Measurements from ENCODE around the gene PIPOX.

DNA sequence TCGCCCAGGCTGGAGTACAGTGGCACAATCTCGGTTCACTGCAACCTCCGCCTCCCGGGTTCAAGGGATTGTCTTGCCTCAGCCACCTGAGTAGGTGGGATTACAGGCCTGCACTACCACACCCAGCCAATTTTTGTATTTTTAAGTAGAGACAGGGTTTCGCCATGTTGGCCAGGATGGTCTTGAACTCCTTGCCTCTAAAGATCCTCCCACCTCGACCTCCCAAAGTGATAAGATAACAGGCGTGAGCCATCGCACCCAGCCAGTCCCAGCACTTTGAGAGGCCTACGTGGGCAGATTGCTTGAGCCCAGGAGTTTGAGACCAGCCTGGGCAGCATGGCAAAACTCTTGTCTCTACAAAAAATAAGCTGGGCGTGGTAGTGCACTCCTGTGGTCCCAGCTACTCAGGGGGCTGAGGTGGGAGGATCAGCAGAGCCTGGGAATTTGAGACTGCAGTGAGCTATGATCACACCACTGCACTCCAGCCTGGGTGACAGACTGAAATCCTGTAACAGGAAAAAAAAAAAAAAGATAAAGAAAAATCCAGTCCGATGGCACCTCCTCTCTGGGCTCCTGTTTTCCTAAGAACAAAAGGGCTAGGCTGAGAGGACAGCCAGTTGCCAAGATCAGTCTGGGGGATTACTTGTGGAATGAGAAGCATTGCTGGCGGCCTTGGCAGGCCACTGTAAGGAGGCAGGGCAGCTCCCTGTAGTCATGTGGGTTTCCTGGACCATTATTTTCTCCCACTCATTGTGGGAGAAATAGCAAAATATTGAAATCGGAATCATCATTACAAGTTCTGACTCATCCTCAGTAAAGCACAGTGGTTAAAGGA is 3.0 kb upstream of the PIPOX start:
- TF ChIP-seq, protein P1, sequence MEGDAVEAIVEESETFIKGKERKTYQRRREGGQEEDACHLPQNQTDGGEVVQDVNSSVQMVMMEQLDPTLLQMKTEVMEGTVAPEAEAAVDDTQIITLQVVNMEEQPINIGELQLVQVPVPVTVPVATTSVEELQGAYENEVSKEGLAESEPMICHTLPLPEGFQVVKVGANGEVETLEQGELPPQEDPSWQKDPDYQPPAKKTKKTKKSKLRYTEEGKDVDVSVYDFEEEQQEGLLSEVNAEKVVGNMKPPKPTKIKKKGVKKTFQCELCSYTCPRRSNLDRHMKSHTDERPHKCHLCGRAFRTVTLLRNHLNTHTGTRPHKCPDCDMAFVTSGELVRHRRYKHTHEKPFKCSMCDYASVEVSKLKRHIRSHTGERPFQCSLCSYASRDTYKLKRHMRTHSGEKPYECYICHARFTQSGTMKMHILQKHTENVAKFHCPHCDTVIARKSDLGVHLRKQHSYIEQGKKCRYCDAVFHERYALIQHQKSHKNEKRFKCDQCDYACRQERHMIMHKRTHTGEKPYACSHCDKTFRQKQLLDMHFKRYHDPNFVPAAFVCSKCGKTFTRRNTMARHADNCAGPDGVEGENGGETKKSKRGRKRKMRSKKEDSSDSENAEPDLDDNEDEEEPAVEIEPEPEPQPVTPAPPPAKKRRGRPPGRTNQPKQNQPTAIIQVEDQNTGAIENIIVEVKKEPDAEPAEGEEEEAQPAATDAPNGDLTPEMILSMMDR (IDR thresholded peaks at IDR 0.05; ENCODE audit: low read depth, low read length, poor library complexity, severe bottlenecking): no peak
- no peak for TF ChIP-seq EZH2phosphoT487 (IDR thresholded peaks at IDR 0.05; ENCODE audit: borderline replicate concordance, low read length)

Data from DOHH2 (cell line).